HuH-7 (cell line): Measurements from ENCODE around the gene LHX1.

ENCODE experiments used
- DNase-seq: peaks from one replicate; pipeline ENCODE4 v3.0.0; 2011; ENCODE audit warnings: low spot score

LHX1 gene

DNA sequence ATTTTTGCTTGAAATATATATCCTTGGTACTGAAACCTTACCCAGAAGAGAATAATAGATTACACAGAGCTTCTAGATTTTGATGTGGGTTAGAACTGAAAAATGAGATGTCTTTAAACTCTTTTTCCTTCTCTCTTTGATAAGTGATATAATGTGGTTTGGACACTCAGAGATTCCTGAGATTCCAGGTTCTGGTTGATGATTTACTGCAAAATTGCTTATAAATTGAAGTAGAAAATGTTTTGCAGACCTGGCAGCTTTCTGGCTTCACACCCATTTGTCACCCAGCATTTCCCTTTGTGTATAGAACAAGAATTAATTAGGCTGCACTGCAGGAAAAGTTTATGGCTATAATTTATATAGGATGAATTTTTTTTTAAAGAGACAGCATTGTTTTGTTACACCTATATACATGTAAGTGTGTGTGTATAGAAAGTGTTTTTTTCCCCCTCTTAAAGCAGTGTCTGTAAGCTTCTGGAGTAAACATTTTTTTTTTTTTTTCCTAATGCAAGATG, 35.0 kb downstream of the LHX1 start:
- no peak for DNase-seq

DNA sequence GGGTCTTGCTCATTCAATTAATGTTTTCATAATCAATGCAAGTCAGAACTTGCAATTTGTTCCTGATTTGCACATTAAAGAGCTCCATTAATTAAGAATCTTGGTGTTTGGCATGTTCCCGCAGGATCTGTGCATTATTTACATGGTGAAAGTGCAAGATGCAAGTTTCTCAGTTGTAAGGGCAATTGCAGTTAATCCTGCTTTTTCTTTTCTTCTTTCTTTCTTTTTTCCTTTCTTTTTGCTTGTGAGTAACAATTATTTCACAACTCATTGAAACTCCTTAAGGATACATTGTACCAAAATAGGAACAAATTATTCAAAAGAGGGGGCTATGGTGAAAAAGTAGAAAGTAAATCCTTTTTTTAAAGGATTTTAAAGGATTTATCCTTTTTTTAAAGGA, 35.6 kb downstream of the LHX1 start:
- DNase-seq, result no peak

DNA sequence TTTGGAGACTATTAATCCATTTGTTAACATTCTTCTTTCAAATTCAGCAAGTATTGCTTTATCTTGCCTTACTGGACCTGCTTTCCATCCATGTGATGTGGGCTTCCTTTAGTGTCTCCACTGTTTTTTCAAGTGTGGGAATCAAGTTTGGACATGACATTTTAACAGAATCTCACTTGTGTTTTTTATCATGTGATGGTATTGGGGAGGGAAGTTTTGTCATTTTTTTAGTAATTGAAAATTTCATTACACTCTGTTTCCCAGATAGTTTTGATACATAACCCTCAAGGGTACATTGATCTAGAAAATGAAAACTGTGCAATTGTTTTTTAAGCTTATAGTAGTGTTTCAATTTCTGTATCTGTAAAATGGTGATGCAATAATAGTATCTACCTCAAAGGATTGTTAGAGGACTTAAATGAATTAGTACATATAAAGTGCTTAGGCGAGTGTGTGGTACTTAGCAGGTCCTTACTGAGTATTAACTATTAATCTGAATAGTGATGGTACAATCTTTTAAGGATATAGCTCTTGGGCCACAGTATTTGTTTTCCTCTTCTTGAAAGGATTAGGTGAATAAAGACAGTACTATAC, 38.7 kb downstream of the LHX1 start:
- no peak for DNase-seq

DNA sequence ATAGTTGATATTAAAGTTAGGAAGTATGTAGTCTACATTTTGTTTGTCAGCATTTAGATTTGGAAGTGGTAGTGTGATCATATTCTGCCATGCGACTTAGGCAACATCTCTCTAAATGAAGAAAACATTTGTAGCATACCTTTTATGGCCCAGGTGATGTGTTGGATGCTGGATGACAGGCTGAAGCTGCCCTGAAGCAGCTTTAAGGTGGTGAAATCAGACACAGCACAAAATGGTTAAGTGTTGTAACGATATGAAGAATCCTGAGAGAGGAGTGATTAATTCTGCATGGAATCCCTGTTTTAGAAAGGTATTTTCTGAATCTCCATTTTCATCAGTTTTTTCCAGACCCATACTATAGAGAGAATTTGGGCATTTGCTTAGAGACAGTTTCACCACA, 39.8 kb downstream of the LHX1 start:
- no peak for DNase-seq

DNA sequence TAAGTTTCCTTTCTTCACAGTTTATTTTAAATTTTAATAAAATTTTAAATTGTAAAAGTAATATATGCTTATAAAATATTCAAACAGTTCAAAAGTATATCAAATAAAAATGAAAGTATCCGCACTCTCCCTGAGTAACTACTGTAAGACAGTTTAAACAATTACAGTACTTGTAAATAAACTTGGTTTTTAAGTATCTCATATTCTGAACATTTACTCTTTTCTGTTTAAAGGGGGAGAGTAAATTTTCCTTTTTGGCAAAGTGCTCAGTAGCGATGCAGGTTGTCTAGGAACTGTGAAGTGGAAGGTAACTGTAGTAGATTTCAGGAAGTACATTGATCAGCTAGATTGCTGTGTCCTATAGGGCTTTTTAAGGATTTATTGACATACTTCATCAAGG, 40.3 kb downstream of the LHX1 start:
- DNase-seq, result no peak

DNA sequence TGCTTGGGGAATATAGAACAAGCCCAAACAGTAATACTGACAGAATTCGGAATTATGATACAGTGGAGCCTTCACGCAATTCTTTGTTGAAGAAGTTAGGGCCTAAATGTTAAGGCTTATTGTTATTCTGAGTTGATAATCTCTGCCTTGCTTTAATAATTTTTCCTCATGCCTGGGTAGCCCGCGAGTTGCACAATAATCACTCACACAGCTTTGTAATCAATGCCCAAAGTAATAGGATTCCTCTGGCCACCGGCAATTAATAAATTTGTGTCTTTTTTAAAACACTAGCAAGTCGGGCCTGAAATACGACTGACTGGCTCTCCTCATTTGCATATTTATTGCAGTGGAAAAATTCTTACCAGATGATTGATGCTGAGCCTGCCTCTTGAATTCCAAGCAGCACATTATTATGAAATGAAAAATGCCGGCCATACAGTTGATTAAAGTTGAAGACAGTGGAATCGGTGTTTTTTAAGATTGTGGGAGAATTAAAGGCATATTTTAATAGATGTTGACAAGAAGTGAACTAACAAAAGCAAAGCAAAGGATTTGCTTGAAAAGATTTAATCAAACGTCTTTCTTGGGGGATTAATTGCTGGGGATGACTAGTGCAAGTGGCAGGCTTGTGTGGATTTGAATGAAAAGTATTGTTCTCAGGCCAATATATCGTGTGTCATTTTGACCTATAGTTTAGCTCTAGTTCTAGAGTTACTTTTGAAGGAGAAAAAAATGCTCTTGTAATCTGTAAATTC, 41.7 kb downstream of the LHX1 start:
- no peak for DNase-seq

DNA sequence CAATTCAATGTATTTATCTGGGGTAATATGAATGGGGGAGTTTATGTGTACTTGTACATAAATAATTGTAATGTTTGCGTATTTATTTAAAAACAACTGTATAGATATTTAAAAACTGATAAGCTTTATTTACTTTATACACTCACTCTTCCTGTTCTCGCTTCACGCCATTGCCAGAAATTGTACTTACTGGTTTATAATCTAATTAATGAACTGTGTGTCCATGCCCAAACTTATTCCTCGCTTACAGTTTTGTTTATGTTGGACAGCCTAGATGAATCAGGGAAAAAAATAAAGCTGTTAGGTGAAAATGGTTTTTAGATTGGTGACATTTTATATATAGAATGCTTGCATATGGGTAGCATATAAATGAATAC, 42.3 kb downstream of the LHX1 start:
- DNase-seq, result no peak

DNA sequence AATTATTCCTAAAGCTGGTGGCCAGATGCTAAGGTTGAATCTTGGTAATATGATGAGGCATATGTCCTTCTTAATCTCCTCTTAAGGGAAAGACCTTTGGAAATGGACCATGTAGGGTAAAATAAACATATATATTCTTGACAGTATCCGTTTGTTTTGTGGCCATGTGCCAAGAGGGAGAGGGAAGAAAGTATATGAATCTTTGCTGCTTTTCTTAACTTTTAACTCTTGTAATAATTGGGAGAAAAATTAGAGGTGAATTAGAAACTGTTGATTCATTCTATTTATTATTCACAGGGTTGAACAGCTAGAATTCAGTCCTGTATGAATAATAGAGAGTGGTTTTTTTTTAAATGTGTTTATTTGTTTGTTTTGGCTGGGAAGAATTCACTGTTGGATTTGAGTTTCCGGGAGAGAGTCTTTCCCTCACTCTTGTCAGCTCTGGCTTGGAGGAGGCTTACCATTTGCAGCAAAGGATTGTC, 43.0 kb downstream of the LHX1 start:
- DNase-seq, result no peak

DNA sequence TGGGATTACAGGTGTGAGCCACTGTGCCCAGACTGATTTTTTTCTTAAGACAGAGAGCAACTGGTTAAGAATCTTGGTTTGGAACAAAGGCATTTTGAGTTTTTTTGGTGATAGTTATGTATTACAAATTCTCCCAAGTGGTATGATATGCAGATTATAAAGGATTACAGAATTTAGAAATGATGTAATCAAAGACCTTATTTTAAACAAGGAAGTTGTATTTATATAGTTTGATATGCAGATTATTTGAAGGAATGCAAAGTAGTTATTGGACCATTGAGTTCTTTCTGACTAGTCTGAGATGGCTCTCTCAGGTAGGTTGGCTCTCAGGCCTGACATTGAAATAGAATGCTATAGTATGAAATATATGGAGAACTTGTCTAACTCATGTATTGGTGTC, 46.3 kb downstream of the LHX1 start:
- no peak for DNase-seq

DNA sequence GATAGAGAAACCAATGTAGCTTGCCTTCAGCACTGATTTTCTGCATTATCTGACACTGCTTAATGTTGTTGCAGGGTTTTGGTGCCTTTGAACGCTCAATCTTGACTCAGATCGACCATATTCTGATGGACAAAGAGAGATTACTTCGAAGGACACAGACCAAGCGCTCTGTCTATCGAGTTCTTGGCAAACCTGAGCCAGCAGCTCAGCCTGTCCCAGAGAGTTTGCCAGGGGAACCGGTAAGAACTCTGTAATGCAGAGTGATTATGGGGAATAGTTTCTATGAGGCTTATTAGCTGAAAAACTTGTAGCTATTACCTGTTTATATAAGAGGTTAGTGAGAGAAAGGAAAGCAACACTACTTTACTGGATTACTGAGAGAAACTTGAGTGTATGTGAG, 51.9 kb downstream of the LHX1 start:
- DNase-seq, result no peak

DNA sequence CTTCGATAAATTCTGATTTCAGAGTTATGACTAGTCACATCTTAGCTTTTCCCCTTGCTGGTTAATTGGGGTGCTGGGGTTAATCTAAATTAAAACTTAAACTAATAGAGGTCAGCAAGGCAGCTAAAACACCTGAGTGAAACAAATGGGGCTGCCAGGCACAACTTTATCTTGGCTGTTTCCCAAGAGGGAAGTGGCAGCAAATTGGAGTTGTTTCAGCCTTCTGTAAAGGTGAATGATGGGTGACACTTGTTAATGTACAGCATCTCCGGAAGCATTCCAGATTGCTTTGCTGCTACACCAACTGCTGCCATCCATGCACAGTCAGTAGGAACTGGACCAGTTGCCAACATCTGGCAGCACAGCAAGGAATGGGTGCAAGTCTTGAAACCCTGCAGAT, 55.4 kb downstream of the LHX1 start:
- DNase-seq, result no peak

DNA sequence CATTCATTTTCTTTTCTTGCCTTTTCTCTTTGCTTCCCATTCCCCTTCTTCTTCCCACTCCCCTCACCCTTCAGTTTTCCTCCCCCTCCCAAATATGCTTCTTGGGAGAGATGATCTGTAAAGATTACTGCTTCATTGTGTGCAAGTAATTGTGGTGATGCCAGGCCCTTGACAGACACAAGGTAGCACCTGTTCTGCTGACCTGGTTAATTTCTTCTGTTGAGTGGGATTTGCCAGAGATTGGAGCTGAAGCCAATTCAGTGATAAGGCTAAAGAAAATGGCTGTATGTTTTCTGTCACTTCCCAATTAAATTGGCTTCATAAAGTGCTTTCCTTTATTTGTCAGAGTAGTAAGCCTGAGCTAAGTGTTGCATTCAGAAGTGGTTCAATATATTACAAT, 56.0 kb downstream of the LHX1 start:
- DNase-seq, result no peak
